Measurements from ENCODE around the gene SSX2. TPM values are rescaled to one million over a fixed set of nuclear protein-coding genes. Genes with fewer than 3 reads are reported as not detected.

SSX2 gene, protein sequence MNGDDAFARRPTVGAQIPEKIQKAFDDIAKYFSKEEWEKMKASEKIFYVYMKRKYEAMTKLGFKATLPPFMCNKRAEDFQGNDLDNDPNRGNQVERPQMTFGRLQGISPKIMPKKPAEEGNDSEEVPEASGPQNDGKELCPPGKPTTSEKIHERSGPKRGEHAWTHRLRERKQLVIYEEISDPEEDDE
- not detected in 2 replicates for total RNA-seq

GRCh38 chrX:52707078-52707477 is at the start of gene SSX2:
Gene SSX2 (minus strand): TSS chrX:52707178. CDS start chrX:52705749, 1,429 bp downstream.

GRCh38 chrX:52750952-52751351 is 44.0 kb upstream of the SSX2 start, which contains the start of gene SSX2B:
Gene SSX2B (plus strand): TSS chrX:52751252. CDS start chrX:52752681, 1,429 bp downstream.

GRCh38 chrX:52654800-52655199 is 52.2 kb downstream of the SSX2 start, which contains the start of gene SSX7:
Gene SSX7 (minus strand): TSS chrX:52654900. CDS start chrX:52653472, 1,428 bp downstream.

Other genes with a start within 250 kb of the SSX2 start
- gene XAGE1A, start 211.4 kb downstream of the SSX2 start, total RNA-seq, result not detected in 2 replicates
- gene XAGE1B, start 190.1 kb downstream of the SSX2 start, total RNA-seq, result not detected in 2 replicates
- not detected in 2 replicates for gene SSX7, start 52.3 kb downstream of the SSX2 start, total RNA-seq
- gene SSX2B, start 44.1 kb upstream of the SSX2 start, total RNA-seq, result not detected in 2 replicates
- not detected in 2 replicates for gene SPANXN5, start 90.2 kb upstream of the SSX2 start, total RNA-seq
- not detected in 2 replicates for gene XAGE5, start 104.1 kb upstream of the SSX2 start, total RNA-seq
- gene XAGE3, start 160.9 kb upstream of the SSX2 start, total RNA-seq, result not detected in 2 replicates
- 12.1 and 12.9 TPM in 2 replicates for gene FAM156B, start 190.2 kb upstream of the SSX2 start, total RNA-seq

All from smooth muscle cell of bladder (primary cell).